HUES48 (cell line): ENCODE data around the gene OR4S1.
"Not testable (repeated sequence)": the region's sequence is repeated elsewhere in the genome, so short reads cannot be mapped to it uniquely, and the experiment has no call there.

ENCODE experiments used
- H3K27ac ChIP-seq: one replicate; pipeline ENCODE4 v1.7.0; 2013; ENCODE audit warnings: low read depth, low read length, inconsistent platforms
- H3K27me3 ChIP-seq: 2 replicates; pipeline ENCODE4 v1.6.1; 2013; ENCODE audit warnings: mild to moderate bottlenecking, low read length; ENCODE audit not compliant: control insufficient read depth, insufficient read depth
- H3K36me3 ChIP-seq: 2 replicates; pipeline ENCODE4 v1.6.1; 2013; ENCODE audit warnings: low read length; ENCODE audit not compliant: control insufficient read depth, insufficient read depth
- H3K4me1 ChIP-seq: 2 replicates; pipeline ENCODE4 v1.6.1; 2013; ENCODE audit warnings: mild to moderate bottlenecking, low read length; ENCODE audit not compliant: control insufficient read depth, insufficient read depth
- H3K4me3 ChIP-seq: 2 replicates; pipeline ENCODE4 v1.5.1; 2013; ENCODE audit warnings: mild to moderate bottlenecking, low read depth, low read length
- H3K9ac ChIP-seq: 2 replicates; pipeline ENCODE4 v1.6.1; 2013; ENCODE audit warnings: mild to moderate bottlenecking, low read depth, low read length, moderate library complexity
- H3K9me3 ChIP-seq: 2 replicates; pipeline ENCODE4 v1.6.1; 2013; ENCODE audit warnings: low read length; ENCODE audit not compliant: control insufficient read depth, insufficient read depth

Gene OR4S1

GRCh38 chr11:48346286-48346685 is 40.3 kb downstream of the OR4S1 start:
- H3K4me3 ChIP-seq, H3K9ac ChIP-seq, H3K36me3 ChIP-seq, H3K4me1 ChIP-seq, H3K27me3 ChIP-seq, H3K27ac ChIP-seq: not testable (repeated sequence)
- peaks cover 39% of the 10 kb centered on the region for H3K9me3 ChIP-seq

GRCh38 chr11:48354013-48354412 is 48.0 kb downstream of the OR4S1 start:
- Histone ChIP-seq H3K27me3 (no peaks in the 10 kb centered on the region), H3K27ac (no peak overlapping the region), H3K9ac (no peak overlapping the region), H3K36me3 (no peaks in the 10 kb centered on the region), H3K4me1 (no peaks in the 10 kb centered on the region), H3K4me3 (no peak overlapping the region), H3K9me3 (peaks cover 62% of the 10 kb centered on the region)

GRCh38 chr11:48354677-48355076 is 48.7 kb downstream of the OR4S1 start:
- H3K27ac ChIP-seq = no peak overlapping the region
- no peaks in the 10 kb centered on the region for H3K36me3 ChIP-seq
- H3K9me3 ChIP-seq = peaks cover 66% of the 10 kb centered on the region
- H3K27me3 ChIP-seq = no peaks in the 10 kb centered on the region
- no peak overlapping the region for H3K4me3 ChIP-seq
- no peak overlapping the region for H3K9ac ChIP-seq
- no peaks in the 10 kb centered on the region for H3K4me1 ChIP-seq
